Measurements from ENCODE around the gene POLN.
A peak's percentile ranks its signal among the peaks of the same experiment; 100 is the strongest.

The POLN gene

DNA sequence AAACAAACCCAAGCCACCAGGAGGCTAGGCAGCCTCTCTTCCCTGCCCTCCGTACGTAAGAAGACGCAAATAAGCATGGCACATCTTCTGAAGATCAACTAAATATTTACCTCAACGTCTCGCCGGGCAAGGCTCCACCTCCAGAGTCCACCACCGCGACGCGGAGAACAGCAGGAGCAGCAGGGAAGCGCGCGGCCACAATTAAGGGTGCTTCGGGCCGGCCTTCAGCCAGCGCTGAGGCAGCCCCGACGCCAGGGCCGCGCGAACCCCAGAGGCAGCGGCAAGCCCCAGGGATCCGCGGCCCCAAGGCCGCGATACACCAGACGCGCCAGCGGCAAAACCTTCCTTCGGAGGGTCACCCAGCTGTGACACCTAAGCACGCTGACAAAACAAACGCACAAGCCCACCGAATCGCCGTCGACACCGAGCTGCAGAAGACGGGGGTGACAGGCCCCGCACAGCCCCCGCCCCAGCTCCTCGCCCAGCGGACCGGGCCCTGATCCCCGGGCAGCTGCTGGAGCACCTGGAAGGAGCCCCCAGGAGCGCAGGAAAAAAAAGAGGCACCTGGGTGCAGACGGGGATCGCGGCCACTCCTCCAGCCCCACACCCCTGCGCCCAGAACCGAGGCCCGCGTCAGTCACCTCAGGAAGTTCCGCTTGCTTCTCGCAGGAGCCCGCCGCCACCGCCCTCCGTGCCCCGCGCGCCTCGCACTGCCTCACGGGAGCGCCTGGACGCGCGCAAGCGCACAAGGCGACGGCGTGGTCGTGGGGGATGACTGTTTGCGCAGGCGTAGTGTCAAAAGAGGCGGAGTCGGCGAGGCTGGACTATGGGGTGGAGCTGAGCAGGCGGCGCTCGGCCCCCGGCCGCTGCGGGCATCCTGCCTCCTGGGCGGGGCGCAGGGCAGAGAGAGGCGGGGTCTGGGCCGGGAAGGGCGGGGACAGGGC lies at the start of gene POLN, which contains the start of gene HAUS3:
Gene POLN, minus strand, starts transcription at position 712 of the 944 bp plus-strand sequence. CDS start 12,890 bp downstream, outside the sequence.
Gene HAUS3, minus strand, starts transcription at position 712 of the 944 bp plus-strand sequence. CDS start 1,175 bp downstream, outside the sequence.
- peak; percentile 94 for ATAC-seq
- Mint-ChIP-seq H3K27ac (peak within 1 kb of the TSS; percentile 76), H3K36me3 (ENCODE audit: low read depth) (peaks cover 20% of the 10 kb centered on the region), H3K27me3 (no peaks in the 10 kb centered on the region), H3K9me3 (no peaks in the 10 kb centered on the region), H3K4me1 (peaks cover 54% of the 10 kb centered on the region), H3K4me3 (peak within 1 kb of the TSS; percentile 83)
- DNase-seq: peak; percentile 99

DNA sequence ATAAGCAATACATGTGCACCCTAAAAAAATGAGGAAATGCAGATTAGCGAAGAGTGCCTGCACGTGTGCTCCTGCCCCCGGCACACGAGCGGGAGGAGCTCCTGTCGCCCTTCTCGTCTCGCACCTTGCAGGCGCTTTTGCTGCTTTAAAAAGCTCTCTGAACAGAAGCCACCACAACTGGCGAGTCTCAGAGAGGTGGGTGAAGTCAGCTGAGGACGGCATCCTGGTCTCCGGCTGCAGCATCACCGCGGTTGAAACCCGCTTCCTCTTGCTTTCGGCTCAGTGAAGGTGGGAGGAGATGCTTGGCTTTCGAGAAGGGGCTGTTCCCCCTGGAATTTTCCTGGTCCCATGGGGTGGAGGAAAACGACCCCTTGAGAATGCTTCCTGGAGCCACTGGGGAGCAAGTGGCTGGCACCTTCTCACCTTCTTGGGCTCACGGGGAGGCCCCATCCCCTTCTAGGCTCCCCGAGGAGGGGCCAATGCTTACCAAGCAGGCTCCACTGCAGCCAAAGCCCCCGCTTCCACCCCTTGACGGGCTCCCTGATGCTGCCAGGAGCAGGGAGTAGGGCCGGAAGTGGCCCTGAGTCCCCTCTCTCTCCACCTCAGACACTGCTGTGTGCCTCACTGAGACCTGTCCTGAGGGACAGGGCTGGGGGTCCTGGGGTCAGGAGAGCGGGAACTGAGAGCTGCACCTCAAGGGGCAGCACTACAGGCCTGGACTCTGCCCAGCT lies 49.2 kb upstream of the POLN start:
- H3K9me3 Mint-ChIP-seq: no peaks in the 10 kb centered on the region
- peak overlapping the region; percentile 35 for H3K27ac Mint-ChIP-seq
- H3K4me1 Mint-ChIP-seq: peaks cover 34% of the 10 kb centered on the region

DNA sequence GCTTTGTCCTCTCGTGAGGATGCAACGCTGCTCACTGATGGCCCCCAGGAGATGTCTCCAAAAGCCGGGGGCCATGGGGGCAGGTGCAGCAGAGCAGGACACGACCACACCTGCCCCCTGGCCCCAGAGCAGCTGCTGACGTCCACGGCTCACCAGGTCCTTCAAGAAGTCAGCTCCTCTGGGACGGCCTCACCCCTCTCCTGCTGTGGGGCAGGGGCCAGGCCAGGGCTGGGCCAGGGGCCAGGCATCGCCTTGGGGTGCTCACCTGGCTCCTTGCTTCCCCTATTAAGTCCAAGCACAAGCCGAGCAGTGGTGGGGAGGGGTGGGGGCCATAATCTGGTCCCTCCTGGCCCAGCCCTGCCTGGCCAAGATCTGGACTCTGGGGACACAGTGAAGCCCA lies 48.6 kb upstream of the POLN start:
- Mint-ChIP-seq H3K36me3 (ENCODE audit: low read depth) (no peaks in the 10 kb centered on the region), H3K9me3 (no peaks in the 10 kb centered on the region), H3K4me3 (peak overlapping the region; percentile 62), H3K27ac (peak overlapping the region; percentile 35), H3K27me3 (no peaks in the 10 kb centered on the region), H3K4me1 (peaks cover 31% of the 10 kb centered on the region)
- DNase-seq (no peak), ATAC-seq (no peak)

More for the DNA sequence above, 49.2 kb upstream of the POLN start:
- DNase-seq: peak; percentile 64
- peak; percentile 70 for ATAC-seq
- Mint-ChIP-seq H3K36me3 (ENCODE audit: low read depth) (no peaks in the 10 kb centered on the region), H3K4me3 (peak overlapping the region; percentile 62), H3K27me3 (no peaks in the 10 kb centered on the region)

DNA sequence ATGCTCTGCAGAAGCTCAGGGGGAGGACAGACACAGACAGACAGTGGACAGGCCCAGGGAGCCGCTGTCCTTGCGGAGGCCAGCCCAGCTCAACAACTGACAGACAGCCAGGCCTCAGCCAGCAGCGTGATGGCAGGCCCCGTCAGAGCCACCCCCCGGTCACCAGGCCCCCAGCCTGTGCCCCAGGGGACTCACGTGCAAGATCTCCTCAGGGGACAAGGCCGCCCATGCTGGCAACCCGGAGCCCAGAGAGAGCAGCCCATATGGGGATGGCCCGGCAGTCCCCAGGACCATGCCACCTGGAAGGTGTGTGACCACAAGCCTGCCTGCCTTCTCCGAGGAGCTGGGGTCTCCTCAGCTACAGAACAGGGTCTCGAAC lies 48.0 kb upstream of the POLN start:
- Mint-ChIP-seq H3K27me3 (no peaks in the 10 kb centered on the region), H3K36me3 (ENCODE audit: low read depth) (no peaks in the 10 kb centered on the region), H3K9me3 (no peaks in the 10 kb centered on the region), H3K4me1 (peaks cover 28% of the 10 kb centered on the region), H3K27ac (no peak overlapping the region), H3K4me3 (no peak overlapping the region)
- no peak for DNase-seq
- no peak for ATAC-seq

DNA sequence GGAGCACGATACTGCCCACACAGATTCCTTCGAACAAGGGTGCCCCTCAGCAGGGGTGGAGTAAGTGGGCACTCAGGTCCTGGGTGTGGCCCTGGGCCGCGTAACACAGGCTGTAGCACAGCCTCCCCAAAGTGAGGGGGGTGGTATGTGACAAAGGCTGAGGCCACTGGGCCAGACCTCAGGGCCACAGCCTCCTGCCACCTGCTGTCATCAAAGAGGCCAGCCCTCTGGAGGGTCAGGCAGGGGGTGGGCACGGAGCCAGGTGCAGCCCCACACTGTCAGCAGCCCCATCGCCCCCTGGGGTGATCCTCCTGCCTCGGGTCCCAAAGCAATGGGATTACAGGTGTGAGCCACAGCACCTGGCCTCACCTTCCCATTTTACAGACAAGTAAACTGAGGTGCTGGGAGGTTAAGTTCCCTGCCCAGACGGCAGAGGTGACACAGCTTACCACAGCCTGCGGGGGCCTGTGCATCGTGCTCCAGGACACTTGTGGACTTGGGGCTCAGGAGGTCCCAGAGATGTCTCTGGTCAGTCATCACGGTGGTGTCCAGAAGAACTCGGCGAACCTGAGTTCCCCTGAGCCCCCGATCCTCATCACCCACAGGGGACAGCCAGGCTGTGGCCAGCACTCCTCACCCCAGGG lies 47.5 kb upstream of the POLN start:
- Mint-ChIP-seq H3K4me1 (peaks cover 29% of the 10 kb centered on the region), H3K4me3 (no peak overlapping the region), H3K27ac (no peak overlapping the region), H3K36me3 (ENCODE audit: low read depth) (no peaks in the 10 kb centered on the region), H3K27me3 (no peaks in the 10 kb centered on the region), H3K9me3 (no peaks in the 10 kb centered on the region)
- ATAC-seq (no peak), DNase-seq (no peak)

DNA sequence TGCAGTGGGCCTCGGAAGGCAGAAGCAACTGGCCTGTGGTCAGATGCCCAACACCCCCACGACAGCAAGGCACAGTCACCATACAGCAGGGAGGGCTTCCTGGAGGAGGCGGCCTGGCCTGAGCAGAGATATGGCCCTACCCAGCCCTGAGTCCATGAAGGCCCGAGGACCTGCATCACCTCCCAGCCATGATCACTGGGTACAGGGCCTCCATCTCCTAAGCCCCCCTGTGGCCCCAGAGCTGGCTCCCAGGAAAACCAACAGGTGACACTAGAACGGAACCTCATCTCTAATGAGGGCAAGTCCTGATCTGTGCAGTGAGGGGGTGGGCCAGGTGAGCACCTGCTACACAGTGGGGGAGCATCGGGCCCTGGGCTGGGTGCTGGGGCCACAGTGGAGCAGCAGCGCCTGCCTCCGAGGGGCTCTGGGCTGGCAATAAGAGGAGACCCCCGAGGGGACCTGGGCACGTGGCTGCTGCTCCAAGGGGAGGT lies 46.2 kb upstream of the POLN start:
- Mint-ChIP-seq H3K4me3 (no peak overlapping the region), H3K27ac (no peak overlapping the region), H3K4me1 (peaks cover 25% of the 10 kb centered on the region), H3K36me3 (ENCODE audit: low read depth) (no peaks in the 10 kb centered on the region), H3K9me3 (no peaks in the 10 kb centered on the region), H3K27me3 (no peaks in the 10 kb centered on the region)
- no peak for DNase-seq
- ATAC-seq: no peak

DNA sequence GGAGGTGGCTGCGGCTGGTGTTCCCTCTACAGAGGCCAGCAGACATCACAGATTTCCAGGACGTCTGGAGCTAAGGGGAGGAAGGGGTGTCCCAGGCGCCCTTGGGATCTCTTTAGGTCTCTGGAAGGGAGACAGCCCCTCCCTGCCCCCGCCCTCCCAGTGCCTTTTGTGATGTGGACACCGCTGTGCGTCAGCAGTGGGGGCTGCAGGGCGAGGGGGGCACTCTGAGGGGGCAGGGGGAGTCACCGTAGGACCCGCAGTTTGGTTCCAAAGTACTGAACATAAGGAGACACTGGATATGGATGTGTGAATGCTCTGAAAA lies 45.6 kb upstream of the POLN start:
- Mint-ChIP-seq H3K4me3 (no peak overlapping the region), H3K9me3 (no peaks in the 10 kb centered on the region), H3K36me3 (ENCODE audit: low read depth) (no peaks in the 10 kb centered on the region), H3K27ac (no peak overlapping the region), H3K4me1 (peaks cover 29% of the 10 kb centered on the region), H3K27me3 (no peaks in the 10 kb centered on the region)
- ATAC-seq (no peak), DNase-seq (no peak)

DNA sequence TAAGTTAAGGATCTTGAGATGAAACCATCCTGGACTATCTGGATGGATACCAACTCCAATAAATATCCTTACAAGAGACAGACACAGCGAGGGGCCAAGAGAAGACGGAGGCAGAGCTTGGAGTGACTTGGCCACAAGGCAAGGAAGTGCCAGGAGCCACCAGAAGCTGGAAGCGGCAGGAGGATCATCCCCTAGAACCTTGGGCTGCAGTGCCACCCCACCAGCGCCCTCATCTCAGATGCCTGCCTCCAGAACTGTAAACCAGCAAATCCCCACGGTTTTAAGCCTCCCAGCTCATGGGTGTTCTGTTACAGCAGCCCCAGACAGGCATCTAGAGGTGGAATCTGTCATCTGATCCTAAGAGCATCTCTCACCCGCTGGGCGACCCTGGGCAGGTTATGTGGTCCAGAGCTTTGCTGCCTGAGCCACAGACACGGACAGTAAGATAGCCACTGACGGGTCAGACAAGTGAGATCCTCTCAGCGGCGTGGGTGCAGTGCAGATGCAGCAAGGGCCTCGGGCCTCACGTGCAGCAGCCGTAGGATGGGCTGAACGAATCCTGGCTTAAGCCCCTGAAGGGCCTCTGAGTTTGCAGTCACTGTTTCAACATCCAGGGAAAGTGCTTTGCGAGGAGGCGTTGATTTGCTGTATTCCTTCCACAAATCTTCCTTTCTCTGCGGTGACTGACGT lies 45.1 kb upstream of the POLN start:
- no peak for DNase-seq
- Mint-ChIP-seq H3K27ac (no peak overlapping the region), H3K36me3 (ENCODE audit: low read depth) (no peaks in the 10 kb centered on the region), H3K4me1 (peaks cover 33% of the 10 kb centered on the region), H3K4me3 (no peak overlapping the region), H3K27me3 (no peaks in the 10 kb centered on the region), H3K9me3 (no peaks in the 10 kb centered on the region)
- no peak for ATAC-seq

DNA sequence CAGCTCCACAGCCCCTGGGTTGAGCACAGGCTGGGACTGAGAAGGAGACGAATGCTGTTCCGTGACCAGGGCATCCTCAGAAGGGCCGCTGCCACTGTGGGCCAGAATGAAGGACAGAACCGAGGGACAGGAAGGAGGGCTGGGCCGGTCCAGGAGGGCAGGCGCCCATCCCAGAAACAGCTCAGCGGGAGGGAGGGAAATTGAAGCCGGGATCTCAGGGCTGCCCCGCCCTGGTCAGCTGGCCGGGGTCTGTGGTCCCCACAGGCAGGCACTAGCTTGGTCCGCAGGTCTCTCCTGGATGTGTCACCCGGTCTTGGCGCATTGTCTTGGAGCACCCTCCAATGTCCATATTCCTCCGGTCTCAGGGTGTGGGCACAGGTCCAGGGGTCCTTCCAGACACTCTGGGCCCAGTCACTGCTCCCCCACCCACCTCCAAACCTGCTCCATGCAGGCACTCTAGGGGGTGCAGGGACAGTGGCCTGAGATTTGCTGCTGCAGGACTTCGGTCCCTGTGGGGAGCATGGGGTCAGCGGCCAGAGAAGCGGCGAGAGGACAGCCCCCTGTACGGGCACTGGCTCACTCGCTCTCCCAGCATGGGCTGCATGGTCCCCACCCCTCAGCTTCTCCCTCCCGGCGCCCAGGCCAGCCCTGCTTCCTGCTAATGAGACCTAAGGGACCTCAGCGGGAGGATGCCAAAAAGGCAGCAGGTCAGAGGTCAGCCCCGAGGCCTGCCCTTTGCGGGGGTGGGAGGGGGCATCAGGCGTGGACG lies 43.9 kb upstream of the POLN start:
- H3K4me1 Mint-ChIP-seq: peaks cover 37% of the 10 kb centered on the region
- ATAC-seq: no peak
- H3K27me3 Mint-ChIP-seq: no peaks in the 10 kb centered on the region
- H3K4me3 Mint-ChIP-seq: no peak overlapping the region
- no peak overlapping the region for H3K27ac Mint-ChIP-seq
- no peaks in the 10 kb centered on the region for H3K36me3 Mint-ChIP-seq (ENCODE audit: low read depth)
- DNase-seq: no peak
- no peaks in the 10 kb centered on the region for H3K9me3 Mint-ChIP-seq

DNA sequence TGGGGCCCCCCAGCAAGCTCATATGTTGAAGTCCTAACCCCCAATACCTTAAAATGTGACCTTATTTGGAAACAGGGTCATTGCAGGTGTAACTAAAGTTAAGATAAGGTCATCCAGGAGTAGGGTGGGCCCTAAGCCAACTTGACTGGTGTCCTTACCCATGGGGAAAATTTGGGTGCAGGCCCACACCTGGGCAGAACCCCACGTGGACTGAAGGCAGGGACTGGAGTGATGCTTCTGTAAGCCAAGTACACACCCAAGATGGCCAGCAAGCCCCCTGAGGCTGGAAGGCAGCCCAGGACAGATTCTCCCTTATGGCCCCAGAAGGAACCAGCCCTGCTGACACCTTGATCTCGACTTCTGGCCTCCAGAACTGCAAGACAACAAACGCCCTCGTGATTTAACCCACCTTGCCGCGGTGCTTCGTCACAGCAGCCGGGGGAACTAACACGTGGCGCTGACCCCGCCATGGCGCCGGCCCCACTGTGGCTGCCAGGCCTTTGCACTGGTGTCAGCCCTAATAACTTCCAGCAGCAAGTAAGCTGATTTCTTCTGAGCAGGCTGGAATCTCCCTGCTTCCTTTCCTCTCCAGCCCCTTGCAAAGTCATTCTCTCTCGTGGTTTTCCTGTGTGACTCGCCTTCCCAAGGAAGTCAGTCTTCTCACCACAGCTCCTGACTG lies 43.2 kb upstream of the POLN start:
- Mint-ChIP-seq H3K4me3 (no peak overlapping the region), H3K9me3 (no peaks in the 10 kb centered on the region), H3K4me1 (peaks cover 33% of the 10 kb centered on the region), H3K27me3 (no peaks in the 10 kb centered on the region), H3K36me3 (ENCODE audit: low read depth) (no peaks in the 10 kb centered on the region), H3K27ac (no peak overlapping the region)
- ATAC-seq: no peak
- no peak for DNase-seq

DNA sequence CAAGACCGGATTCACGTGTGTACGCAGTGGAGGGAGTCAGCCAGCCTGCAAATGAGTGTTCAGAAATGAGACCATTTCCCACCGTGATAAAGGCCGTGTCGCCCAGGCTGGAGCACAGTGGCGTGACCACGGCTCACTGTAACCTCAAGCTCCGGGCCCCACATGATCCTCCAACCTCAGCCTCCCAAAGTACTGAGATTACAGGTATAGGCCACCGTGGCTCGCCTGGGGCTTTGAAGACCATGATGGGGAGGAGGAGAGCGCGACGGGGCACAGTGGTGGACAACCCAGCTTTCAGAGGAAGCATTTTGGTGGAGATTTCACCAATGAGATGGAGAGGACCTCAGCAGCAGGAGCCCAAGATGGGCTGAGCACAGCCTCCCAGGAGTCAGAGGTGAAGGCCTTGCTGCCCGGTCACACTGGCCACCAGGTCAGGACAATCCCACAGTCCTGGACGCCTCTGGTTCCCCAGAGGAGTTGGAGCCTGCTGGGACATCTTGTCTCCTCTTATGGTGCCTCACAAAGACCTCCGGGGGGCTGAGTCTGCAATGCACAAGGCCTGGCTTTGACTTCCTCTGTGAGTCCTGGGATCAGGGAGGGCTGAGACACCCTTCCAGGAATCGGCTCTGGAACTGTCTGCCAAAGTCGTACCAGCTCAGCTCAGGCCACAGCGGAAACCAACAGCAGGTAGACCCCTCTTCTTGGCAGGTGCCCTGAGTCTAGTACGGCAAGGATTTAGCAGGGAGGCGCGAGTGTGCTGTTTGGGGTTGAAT lies 42.4 kb upstream of the POLN start:
- no peak for ATAC-seq
- Mint-ChIP-seq H3K4me1 (peaks cover 29% of the 10 kb centered on the region), H3K9me3 (no peaks in the 10 kb centered on the region), H3K27me3 (no peaks in the 10 kb centered on the region), H3K27ac (no peak overlapping the region), H3K36me3 (ENCODE audit: low read depth) (no peaks in the 10 kb centered on the region), H3K4me3 (no peak overlapping the region)
- DNase-seq: no peak

DNA sequence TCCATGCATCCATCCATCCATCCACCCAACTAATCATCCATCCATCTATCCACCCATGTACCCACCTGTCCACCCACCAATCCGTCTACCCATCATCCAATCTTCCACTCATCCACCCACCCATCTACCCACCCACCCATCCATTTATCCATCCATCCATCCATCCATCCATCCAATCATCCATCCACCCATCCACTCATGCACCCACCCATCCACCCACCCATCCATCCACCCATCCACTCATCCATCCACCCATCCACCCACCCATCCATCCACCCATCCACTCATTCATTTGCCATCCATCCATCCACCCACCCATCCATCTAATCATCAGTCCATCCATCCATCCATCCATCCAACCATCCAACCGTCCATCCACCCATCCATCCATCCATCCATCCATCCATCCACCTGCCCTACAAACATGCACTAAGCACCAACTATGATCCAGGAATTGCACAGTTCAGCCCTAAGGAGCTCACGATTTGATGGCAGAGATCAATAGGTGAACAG lies 41.3 kb upstream of the POLN start:
- ATAC-seq (no peak), DNase-seq (no peak)
- Mint-ChIP-seq H3K36me3 (ENCODE audit: low read depth) (no peaks in the 10 kb centered on the region), H3K9me3 (no peaks in the 10 kb centered on the region), H3K4me3 (no peak overlapping the region), H3K27ac (no peak overlapping the region), H3K4me1 (peaks cover 29% of the 10 kb centered on the region), H3K27me3 (no peaks in the 10 kb centered on the region)

Measured in activated naive CD8-positive, alpha-beta T cell treated with anti-CD3 and anti-CD28 coated beads, Interleukin-2, amount 50 U/mL, for 24 hours (primary cell).